GM21367 (cell line): ENCODE measurements around the gene GRM8.

ENCODE experiments used
- ATAC-seq: cut with Tn5 transposase; IDR thresholded peaks from one replicate; pipeline ENCODE4 v1.9.1; 2021; ENCODE audit not compliant: unreplicated experiment

The GRM8 gene

GRCh38 chr7:127151379-127151778 is 101.4 kb downstream of the GRM8 start:
- ATAC-seq = no peak

GRCh38 chr7:127150543-127150942 is 102.2 kb downstream of the GRM8 start:
- no peak for ATAC-seq

GRCh38 chr7:127146746-127147536 is 105.8 kb downstream of the GRM8 start:
- no peak for ATAC-seq

- ATAC-seq = no peak
Observed at GRCh38 chr7:127137146-127137545, 115.6 kb downstream of the GRM8 start.

GRCh38 chr7:127135871-127136485 is 116.8 kb downstream of the GRM8 start:
- no peak for ATAC-seq

- no peak for ATAC-seq
Observed at GRCh38 chr7:127123220-127123619, 129.5 kb downstream of the GRM8 start.

- no peak for ATAC-seq
Observed at GRCh38 chr7:127119517-127119916, 133.2 kb downstream of the GRM8 start.

GRCh38 chr7:127114742-127115265 is 137.9 kb downstream of the GRM8 start:
- ATAC-seq = no peak

GRCh38 chr7:127107601-127108007 is 145.1 kb downstream of the GRM8 start:
- peak; percentile 91 for ATAC-seq

GRCh38 chr7:127093340-127093739 is 159.4 kb downstream of the GRM8 start:
- ATAC-seq = no peak

- no peak for ATAC-seq
Observed at GRCh38 chr7:127091620-127092019, 161.1 kb downstream of the GRM8 start.

- ATAC-seq = no peak
Observed at GRCh38 chr7:127089146-127089545, 163.6 kb downstream of the GRM8 start.

GRCh38 chr7:127081539-127081938 is 171.2 kb downstream of the GRM8 start:
- no peak for ATAC-seq

GRCh38 chr7:127080576-127080975 is 172.2 kb downstream of the GRM8 start:
- no peak for ATAC-seq

GRCh38 chr7:127066974-127067373 is 185.8 kb downstream of the GRM8 start:
- no peak for ATAC-seq

- ATAC-seq = no peak
Observed at GRCh38 chr7:127059475-127059874, 193.3 kb downstream of the GRM8 start.

- ATAC-seq = no peak
Observed at GRCh38 chr7:127057918-127058317, 194.8 kb downstream of the GRM8 start.

GRCh38 chr7:127056202-127056601 is 196.5 kb downstream of the GRM8 start:
- no peak for ATAC-seq

GRCh38 chr7:127047521-127047920 is 205.2 kb downstream of the GRM8 start:
- no peak for ATAC-seq

- no peak for ATAC-seq
Observed at GRCh38 chr7:127041689-127042452, 210.9 kb downstream of the GRM8 start.

- no peak for ATAC-seq
Observed at GRCh38 chr7:127040042-127040441, 212.7 kb downstream of the GRM8 start.

- ATAC-seq = no peak
Observed at GRCh38 chr7:127039541-127039940, 213.2 kb downstream of the GRM8 start.
